HG03060 (cell line): Measurements from ENCODE around the gene CHD2.
"Not testable (repeated sequence)": the region's sequence is repeated elsewhere in the genome, so short reads cannot be mapped to it uniquely, and the experiment has no call there.

Experiments used
- ATAC-seq: cut with Tn5 transposase; IDR thresholded peaks from one replicate; pipeline ENCODE4 v1.9.1; 2021; ENCODE audit warnings: low read depth, moderate number of reproducible peaks; ENCODE audit not compliant: unreplicated experiment

Gene CHD2

GRCh38 chr15:92903966-92904721 lies 4.0 kb downstream of the CHD2 start:
- ATAC-seq: peak; percentile 54

GRCh38 chr15:92904722-92905571 lies 4.8 kb downstream of the CHD2 start:
- ATAC-seq: no peak

GRCh38 chr15:92906020-92906419 lies 5.9 kb downstream of the CHD2 start:
- no peak for ATAC-seq

- peak; percentile 35 for ATAC-seq
Observed at GRCh38 chr15:92906563-92907081, 6.5 kb downstream of the CHD2 start.

- no peak for ATAC-seq
Observed at GRCh38 chr15:92907229-92907628, 7.1 kb downstream of the CHD2 start.

- ATAC-seq: no peak
Observed at GRCh38 chr15:92907896-92908712, 8.0 kb downstream of the CHD2 start.

- ATAC-seq: no peak
Observed at GRCh38 chr15:92908713-92909057, 8.6 kb downstream of the CHD2 start.

GRCh38 chr15:92909136-92909781 lies 9.1 kb downstream of the CHD2 start:
- no peak for ATAC-seq

- no peak for ATAC-seq
Observed at GRCh38 chr15:92910451-92910850, 10.3 kb downstream of the CHD2 start.

GRCh38 chr15:92914103-92914499 lies 14.0 kb downstream of the CHD2 start:
- ATAC-seq: no peak

GRCh38 chr15:92914768-92915221 lies 14.7 kb downstream of the CHD2 start:
- peak; percentile 46 for ATAC-seq

- no peak for ATAC-seq
Observed at GRCh38 chr15:92915766-92916435, 15.8 kb downstream of the CHD2 start.

- peak; percentile 30 for ATAC-seq
Observed at GRCh38 chr15:92917598-92918407, 17.7 kb downstream of the CHD2 start.

GRCh38 chr15:92918881-92919280 lies 18.8 kb downstream of the CHD2 start:
- not testable (repeated sequence) for ATAC-seq

- ATAC-seq: no peak
Observed at GRCh38 chr15:92920595-92921161, 20.6 kb downstream of the CHD2 start.

- no peak for ATAC-seq
Observed at GRCh38 chr15:92921215-92922131, 21.3 kb downstream of the CHD2 start.

- peak; percentile 40 for ATAC-seq
Observed at GRCh38 chr15:92922418-92923002, 22.4 kb downstream of the CHD2 start.
